Measurements from ENCODE around the gene CDH4. TPM values are rescaled to one million over a fixed set of nuclear protein-coding genes. Genes with fewer than 3 reads are reported as not detected.

Gene CDH4
- total and polyA plus RNA-seq, 2 of the 4 experiments (the other 2 are of a cell fraction), result 1.6 to 3.5 TPM

- no TSS peak for BruUV-seq (replicated peaks)
- intact Hi-C loops (cut with micrococcal nuclease), result no loop called here
- in situ Hi-C loops (cut with MboI; ENCODE audit: low sequenced_read_pairs), result no loop called here
These were observed 449.7 kb downstream of the CDH4 start for GRCh38 chr20:61701802-61702201.

More at GRCh38 chr20:61701802-61702201, 449.7 kb downstream of the CDH4 start:
- Histone ChIP-seq H3K56ac (ENCODE audit: extremely low read depth, insufficient read depth, low read length) (no peak overlapping the region), H4K20me1 (ENCODE audit: insufficient read depth, low read length) (no peaks in the 10 kb centered on the region), H3K27ac (ENCODE audit: insufficient read depth, low read length) (no peak overlapping the region), H3K18ac (ENCODE audit: low read depth, low read length) (no peak overlapping the region), H2BK120ac (ENCODE audit: low read depth, low read length) (no peak overlapping the region), H2BK20ac (ENCODE audit: low read depth, low read length) (no peak overlapping the region), H2BK5ac (ENCODE audit: low read depth, low read length, poor library complexity, severe bottlenecking) (no peak overlapping the region), H3K79me1 (ENCODE audit: low read depth in 1 of 2, low read length in 2 of 2) (no peaks in the 10 kb centered on the region), H3K4ac (ENCODE audit: low read depth, low read length) (no peak overlapping the region), H3K4me1 (ENCODE audit: control insufficient read depth, insufficient read depth, low read length) (no peaks in the 10 kb centered on the region), H3K23ac (ENCODE audit: low read depth, low read length) (no peak overlapping the region), H3K4me3 (ENCODE audit: insufficient read depth, low read depth, low read length) (no peak overlapping the region), H2AFZ (replicated peaks; ENCODE audit: low read length, poor library complexity) (no peak overlapping the region), H2AK5ac (ENCODE audit: low read depth, low read length) (no peak overlapping the region), H4K91ac (ENCODE audit: insufficient read depth, low read depth, low read length) (no peak overlapping the region), H3K4me2 (ENCODE audit: low read depth, low read length) (no peak overlapping the region), H3K9me1 (ENCODE audit: insufficient read depth, low read length) (no peaks in the 10 kb centered on the region), H3K14ac (replicated peaks; ENCODE audit: low read depth, low read length) (no peak overlapping the region), H4K5ac (ENCODE audit: low read depth, low read length) (no peak overlapping the region), H3K9me3 (ENCODE audit: control insufficient read depth, insufficient read depth, low read length) (peaks cover 14% of the 10 kb centered on the region), H3K27me3 (ENCODE audit: control insufficient read depth, insufficient read depth, low read length) (no peaks in the 10 kb centered on the region; the same call in 1 of the 2 replicates), H3K36me3 (ENCODE audit: control insufficient read depth, insufficient read depth, low read length) (no peaks in the 10 kb centered on the region), H2BK15ac (ENCODE audit: low read depth, low read length) (no peak overlapping the region), H4K8ac (ENCODE audit: low read depth in 2 of 2, low read length in 2 of 2) (no peak overlapping the region), H2AK9ac (replicated peaks; ENCODE audit: low read depth, low read length, poor library complexity) (no peak overlapping the region), H3K9ac (ENCODE audit: low read depth, low read length) (no peak overlapping the region)
- POLR2A ChIA-PET (ENCODE audit: unreplicated experiment), result no interaction called here
- DNase-seq, result no peak
- CTCF ChIA-PET, result no interaction called here
- dilution Hi-C loops (cut with HindIII; ENCODE audit: low sequenced_read_pairs, unreplicated experiment), result no loop called here
- WGBS, 2 experiments (ENCODE audit: extremely low coverage in 2 of 2, insufficient read length in 1 of 2), result 83% methylated on average over 2 of the region's 12 CpGs; no CpG with 5 or more reads in 1 of the 2 experiments
- ATAC-seq (ENCODE audit: low read depth), result no peak
- TF ChIP-seq USF2 (IDR thresholded peaks at IDR 0.05; ENCODE audit: low read depth, low read length) (no peak), BHLHE40 (IDR thresholded peaks at IDR 0.05; ENCODE audit: low read depth, low read length) (no peak), MAZ (IDR thresholded peaks at IDR 0.05; ENCODE audit: borderline replicate concordance, low read depth, low read length) (no peak), NFE2L2 (IDR thresholded peaks at IDR 0.05; ENCODE audit: low read depth, low read length) (no peak), CHD1 (IDR thresholded peaks at IDR 0.05; ENCODE audit: low read depth, low read length) (no peak), RAD21 (IDR thresholded peaks at IDR 0.05; ENCODE audit: low read length) (no peak), POLR2A (IDR thresholded peaks at IDR 0.05; ENCODE audit: low read depth, low read length) (no peak), FOS (IDR thresholded peaks at IDR 0.05; ENCODE audit: low read depth, low read length) (no peak), RCOR1 (IDR thresholded peaks at IDR 0.05; ENCODE audit: insufficient replicate concordance, low read length) (no peak), SMC3 (IDR thresholded peaks at IDR 0.05; ENCODE audit: low read depth, low read length) (no peak), MAFK (IDR thresholded peaks at IDR 0.05; ENCODE audit: low read depth, low read length) (no peak), CEBPB (IDR thresholded peaks at IDR 0.05; ENCODE audit: low read depth, low read length) (no peak), MXI1 (IDR thresholded peaks at IDR 0.05; ENCODE audit: borderline replicate concordance, low read depth, low read length) (no peak), RFX5 (IDR thresholded peaks at IDR 0.05; ENCODE audit: low read depth, low read length) (no peak)

All from IMR-90 (cell line).